NCI-H1092 (cell line): ENCODE results near the gene SPAG16.
"Not testable (repeated sequence)": the region's sequence is repeated elsewhere in the genome, so short reads cannot be mapped to it uniquely, and the experiment has no call there.

Experiments used
- DNase-seq: peaks from one replicate; lab custom pipeline; 2025; lab: John Stamatoyannopoulos, UW

The SPAG16 gene

DNA sequence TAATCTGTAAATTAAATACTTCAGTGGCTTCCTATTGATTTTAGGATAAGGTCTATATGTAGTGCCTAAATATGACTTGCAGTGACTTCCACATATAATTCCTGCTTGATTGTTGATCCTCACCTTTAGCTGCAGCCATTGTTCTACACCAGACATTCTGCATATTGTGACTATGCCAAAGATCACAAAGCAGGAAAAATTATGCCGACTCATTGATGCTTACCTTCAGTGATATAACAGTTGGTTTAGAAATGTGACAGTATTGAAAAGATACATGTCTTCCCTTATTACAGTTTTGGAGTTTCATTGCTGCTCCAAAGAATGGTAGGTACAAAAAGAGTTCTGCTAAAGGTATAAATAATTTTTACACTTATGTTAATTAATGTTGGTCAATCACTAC is 12.3 kb upstream of the SPAG16 start:
- DNase-seq: no peak

GRCh38 chr2:213274143-213274542 is 10.1 kb upstream of the SPAG16 start:
- DNase-seq: no peak

DNA sequence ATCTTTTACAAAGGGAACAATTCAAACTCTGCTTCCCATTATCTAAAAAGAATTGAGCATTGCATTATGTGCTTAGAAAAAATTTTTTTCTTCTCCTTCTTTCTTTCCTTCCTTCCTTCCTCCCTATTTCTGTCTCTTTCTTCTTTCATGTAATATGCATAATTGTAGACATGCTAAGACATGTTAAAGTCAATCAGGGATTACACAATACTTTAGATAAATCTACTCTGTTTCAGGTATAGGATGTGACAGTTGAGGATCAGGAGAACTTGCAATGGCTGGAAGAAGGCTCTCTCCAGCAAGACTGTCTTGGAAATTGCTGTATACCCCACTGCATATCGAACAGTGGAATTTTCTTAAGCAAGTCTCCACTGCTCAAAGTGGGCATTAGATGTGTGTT is 9.0 kb upstream of the SPAG16 start:
- no peak for DNase-seq

DNA sequence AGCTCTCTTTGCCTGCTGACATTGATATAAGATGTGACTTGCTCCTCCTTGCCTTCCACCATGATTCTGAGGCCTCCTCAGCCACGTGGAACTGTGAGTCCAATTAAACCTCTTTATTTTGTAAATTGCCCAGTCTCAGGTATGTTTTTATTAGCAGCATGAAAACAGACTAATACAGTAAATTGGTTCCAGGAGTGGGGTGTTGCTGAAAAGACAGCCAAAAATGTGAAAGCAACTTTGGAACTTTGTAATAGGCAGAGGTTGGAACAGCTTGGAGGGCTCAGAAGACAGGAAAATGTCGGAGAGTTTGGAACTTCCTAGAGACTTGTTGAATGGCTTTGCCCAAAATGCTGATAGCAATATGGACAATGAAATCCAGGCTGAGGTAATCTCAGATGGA is 7.1 kb upstream of the SPAG16 start:
- DNase-seq: not testable (repeated sequence)

GRCh38 chr2:213279116-213279620 is 5.1 kb upstream of the SPAG16 start:
- DNase-seq: no peak

DNA sequence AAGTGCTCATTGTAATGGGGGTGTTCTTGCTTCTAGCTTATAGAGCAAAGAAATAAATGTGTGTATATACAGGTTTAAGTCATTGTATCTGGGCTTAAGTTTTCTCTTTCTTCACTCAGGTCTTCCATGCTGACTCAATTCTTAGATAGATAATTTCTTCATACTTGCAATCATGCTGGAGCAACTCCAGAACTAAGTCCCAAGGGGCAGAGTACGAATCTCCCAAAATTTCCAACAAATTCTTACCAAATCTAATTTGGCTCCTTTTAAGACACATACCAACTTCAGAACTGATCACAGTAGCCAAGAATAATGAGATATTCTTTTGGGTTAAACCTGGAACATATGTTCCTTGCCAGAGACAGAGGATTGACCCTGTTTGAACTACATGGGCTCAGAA is 4.3 kb upstream of the SPAG16 start:
- DNase-seq: no peak

- no peak for DNase-seq
These were observed 3.1 kb upstream of the SPAG16 start for GRCh38 chr2:213281156-213281555.

GRCh38 chr2:213285404-213285803 is 1.1 kb downstream of the SPAG16 start:
- no peak for DNase-seq

GRCh38 chr2:213286161-213286560 is 1.9 kb downstream of the SPAG16 start:
- no peak for DNase-seq

DNA sequence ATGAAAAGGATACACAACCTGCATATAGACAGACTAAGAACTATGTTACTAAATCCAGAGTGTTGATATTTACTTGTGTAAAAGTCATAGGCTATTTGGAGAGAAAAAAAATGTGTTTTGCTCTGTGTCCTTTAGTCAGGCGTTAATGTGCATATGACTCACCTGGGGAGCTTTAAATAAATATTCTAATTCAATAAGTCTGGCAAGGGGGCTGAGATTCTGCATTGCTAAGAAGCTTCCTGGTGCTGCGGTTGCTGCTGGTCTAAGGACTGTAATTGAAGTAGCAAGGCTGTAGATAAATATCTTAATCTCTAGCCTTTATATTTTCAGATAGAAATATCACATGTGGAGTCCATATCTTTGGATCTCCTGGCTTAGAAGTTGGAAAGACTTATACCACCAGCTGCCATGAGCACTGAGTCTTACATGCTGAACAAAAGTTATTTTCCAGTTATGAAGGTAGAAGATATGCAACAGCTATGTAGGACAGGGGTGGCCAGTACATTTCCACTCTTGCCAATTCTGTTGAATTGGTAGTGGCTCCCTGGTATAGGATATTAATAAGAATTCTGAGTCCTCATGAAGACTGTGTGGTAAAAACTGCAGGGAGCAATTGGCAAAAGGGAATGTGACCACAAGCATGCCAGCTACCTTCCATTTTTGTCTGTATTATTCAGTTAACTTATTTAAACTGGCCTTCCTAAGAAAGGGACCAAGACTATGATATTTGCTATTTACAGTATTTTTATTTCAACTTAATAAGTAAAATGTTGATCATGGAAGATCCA is 4.8 kb downstream of the SPAG16 start:
- DNase-seq: no peak

GRCh38 chr2:213290501-213290900 is 6.2 kb downstream of the SPAG16 start:
- DNase-seq: no peak

- DNase-seq: no peak
These were observed 12.0 kb downstream of the SPAG16 start for GRCh38 chr2:213296270-213296669.

GRCh38 chr2:213306316-213306942 is 22.2 kb downstream of the SPAG16 start:
- no peak for DNase-seq

GRCh38 chr2:213315168-213315876 is 31.1 kb downstream of the SPAG16 start:
- no peak for DNase-seq

GRCh38 chr2:213316001-213316735 is 31.9 kb downstream of the SPAG16 start:
- no peak for DNase-seq

GRCh38 chr2:213317929-213318328 is 33.7 kb downstream of the SPAG16 start:
- no peak for DNase-seq

DNA sequence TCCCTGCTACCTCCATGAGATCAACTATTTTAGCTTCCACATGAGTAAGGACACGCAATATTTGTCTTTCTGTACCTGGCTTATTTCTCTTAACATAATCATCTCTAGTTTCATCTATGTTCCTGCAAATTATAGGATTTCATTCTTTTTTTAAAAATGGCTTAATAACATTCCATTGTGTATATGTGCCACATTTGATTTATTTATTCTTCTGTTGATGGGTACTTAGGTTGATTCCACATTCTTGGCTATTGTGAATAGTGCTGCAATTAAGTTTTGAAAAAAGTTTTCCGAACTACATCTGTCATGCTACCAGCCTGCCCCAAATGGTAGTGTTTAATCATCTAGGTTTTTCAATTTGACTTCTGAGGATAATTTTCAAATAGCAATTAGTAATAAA is 36.3 kb downstream of the SPAG16 start:
- no peak for DNase-seq

GRCh38 chr2:213336253-213336770 is 52.0 kb downstream of the SPAG16 start:
- no peak for DNase-seq

- DNase-seq: no peak
These were observed 69.2 kb downstream of the SPAG16 start for GRCh38 chr2:213353419-213353818.

DNA sequence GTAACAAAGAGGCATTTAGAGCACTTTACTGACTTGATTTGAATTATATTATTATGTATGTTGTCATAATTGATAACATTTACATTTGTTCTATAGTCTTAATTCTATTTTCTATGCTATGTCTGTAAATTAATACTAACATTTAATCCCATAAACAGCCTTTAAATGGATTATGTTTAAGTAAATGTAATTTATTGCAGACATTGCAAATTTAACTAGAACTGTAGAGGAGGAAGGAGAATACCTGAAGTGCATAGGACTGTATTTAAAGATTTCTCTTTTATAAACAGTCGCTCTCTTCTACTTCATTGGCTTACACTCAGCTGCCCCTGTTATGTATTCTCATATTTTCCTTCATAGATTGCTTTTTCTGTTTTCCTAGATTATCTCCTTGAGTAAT is 92.4 kb downstream of the SPAG16 start:
- DNase-seq: no peak

DNA sequence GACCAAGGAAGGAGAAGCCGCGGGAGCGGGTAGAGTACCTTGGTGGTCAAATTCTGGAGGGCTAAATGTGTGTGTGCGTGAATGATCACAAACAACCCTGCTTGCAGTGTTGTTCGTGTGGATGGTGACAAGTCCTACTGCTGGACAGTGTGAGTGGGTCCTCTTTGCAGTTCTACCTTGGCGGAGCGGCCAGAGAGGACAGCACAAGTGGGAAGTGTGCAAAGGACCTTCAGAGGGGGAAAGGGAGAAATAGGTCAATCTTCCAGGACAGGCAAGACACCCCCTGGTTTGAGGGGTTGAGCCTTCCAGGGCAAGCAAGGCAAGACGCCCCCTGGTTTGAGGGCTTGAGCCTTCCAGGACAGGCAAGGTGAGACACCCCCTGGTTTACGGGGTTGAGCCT is 122.8 kb downstream of the SPAG16 start:
- DNase-seq: not testable (repeated sequence)
